PFSK-1 (cell line): ENCODE measurements around the gene RASIP1.

Experiments
- POLR2AphosphoS5 ChIP-seq: IDR thresholded peaks from 2 replicates; pipeline ENCODE4 v1.6.1; 2012; ENCODE audit warnings: low read depth, mild to moderate bottlenecking, control low read depth, low read length, moderate library complexity
- REST ChIP-seq, 2 experiments: IDR thresholded peaks; 2 replicates each; pipeline versions ENCODE4 v1.6.1 to v1.8.0; 2011 to 2012; ENCODE audit warnings: low read depth in 2 of 2, low read length in 2 of 2, control low read depth in 1 of 2, inconsistent platforms in 1 of 2, mild to moderate bottlenecking in 1 of 2, moderate library complexity in 1 of 2; ENCODE audit not compliant: insufficient read depth in 1 of 2
- TAF1 ChIP-seq: IDR thresholded peaks from 2 replicates; pipeline ENCODE4 v1.6.1; 2012; ENCODE audit warnings: low read length, control low read depth, borderline replicate concordance; ENCODE audit not compliant: insufficient read depth

GRCh38 chr19:48750351-48750750 lies 9.9 kb upstream of the RASIP1 start:
- no peak for TF ChIP-seq POLR2AphosphoS5
- no peak for TF ChIP-seq REST (IDR thresholded peaks at IDR 0.05; ENCODE audit: insufficient read depth in 1 of 2, low read depth in 2 of 2, low read length in 2 of 2)
- no peak for TF ChIP-seq TAF1
